Measurements from ENCODE around the gene TP63.

The TP63 gene

GRCh38 chr3:189803254-189803653 is 172.1 kb downstream of the TP63 start:
- no peak overlapping the region for H3K27ac Mint-ChIP-seq (ENCODE audit: low read depth)
- H3K4me1 Mint-ChIP-seq, result no peaks in the 10 kb centered on the region
- no peak for DNase-seq (ENCODE audit: low spot score in 2 of 2)
- H3K36me3 Mint-ChIP-seq (ENCODE audit: insufficient read depth), result no peaks in the 10 kb centered on the region
- H3K27me3 Mint-ChIP-seq, result no peaks in the 10 kb centered on the region
- ATAC-seq (replicated peaks; ENCODE audit: extremely low read depth, poor library complexity, severe bottlenecking), result no peak
- no peaks in the 10 kb centered on the region for H3K9me3 Mint-ChIP-seq
- no peak overlapping the region for H3K4me3 Mint-ChIP-seq

GRCh38 chr3:189805375-189806067 is 174.3 kb downstream of the TP63 start:
- ATAC-seq (replicated peaks; ENCODE audit: extremely low read depth, poor library complexity, severe bottlenecking) (no peak), DNase-seq (ENCODE audit: low spot score in 2 of 2) (no peak)
- H3K27ac Mint-ChIP-seq (ENCODE audit: low read depth), result no peak overlapping the region
- no peaks in the 10 kb centered on the region for H3K27me3 Mint-ChIP-seq
- H3K9me3 Mint-ChIP-seq, result no peaks in the 10 kb centered on the region
- H3K36me3 Mint-ChIP-seq (ENCODE audit: insufficient read depth), result no peaks in the 10 kb centered on the region
- H3K4me1 Mint-ChIP-seq, result no peaks in the 10 kb centered on the region
- no peak overlapping the region for H3K4me3 Mint-ChIP-seq

GRCh38 chr3:189806171-189806951 is 175.2 kb downstream of the TP63 start:
- no peak overlapping the region for H3K27ac Mint-ChIP-seq (ENCODE audit: low read depth)
- no peaks in the 10 kb centered on the region for H3K27me3 Mint-ChIP-seq
- H3K4me3 Mint-ChIP-seq, result no peak overlapping the region
- DNase-seq (ENCODE audit: low spot score in 2 of 2) (no peak), ATAC-seq (replicated peaks; ENCODE audit: extremely low read depth, poor library complexity, severe bottlenecking) (no peak)
- H3K9me3 Mint-ChIP-seq, result no peaks in the 10 kb centered on the region
- no peaks in the 10 kb centered on the region for H3K36me3 Mint-ChIP-seq (ENCODE audit: insufficient read depth)
- H3K4me1 Mint-ChIP-seq, result no peaks in the 10 kb centered on the region

- no peak overlapping the region for H3K27ac Mint-ChIP-seq (ENCODE audit: low read depth)
- H3K4me3 Mint-ChIP-seq, result no peak overlapping the region
- no peaks in the 10 kb centered on the region for H3K9me3 Mint-ChIP-seq
- no peaks in the 10 kb centered on the region for H3K36me3 Mint-ChIP-seq (ENCODE audit: insufficient read depth)
- no peaks in the 10 kb centered on the region for H3K27me3 Mint-ChIP-seq
- ATAC-seq (replicated peaks; ENCODE audit: extremely low read depth, poor library complexity, severe bottlenecking), result no peak
- no peaks in the 10 kb centered on the region for H3K4me1 Mint-ChIP-seq
- no peak for DNase-seq (ENCODE audit: low spot score in 2 of 2)
These were observed 177.2 kb downstream of the TP63 start for GRCh38 chr3:189808246-189809007.

GRCh38 chr3:189809583-189809982 is 178.4 kb downstream of the TP63 start:
- no peak for ATAC-seq (replicated peaks; ENCODE audit: extremely low read depth, poor library complexity, severe bottlenecking)
- Mint-ChIP-seq H3K9me3 (no peaks in the 10 kb centered on the region), H3K36me3 (ENCODE audit: insufficient read depth) (no peaks in the 10 kb centered on the region), H3K4me3 (no peak overlapping the region), H3K27me3 (no peaks in the 10 kb centered on the region), H3K4me1 (no peaks in the 10 kb centered on the region), H3K27ac (ENCODE audit: low read depth) (no peak overlapping the region)
- no peak for DNase-seq (ENCODE audit: low spot score in 2 of 2)

- DNase-seq (ENCODE audit: low spot score in 2 of 2), result no peak
- Mint-ChIP-seq H3K36me3 (ENCODE audit: insufficient read depth) (no peaks in the 10 kb centered on the region), H3K4me3 (no peak overlapping the region), H3K27ac (ENCODE audit: low read depth) (no peak overlapping the region), H3K9me3 (no peaks in the 10 kb centered on the region), H3K4me1 (no peaks in the 10 kb centered on the region), H3K27me3 (no peaks in the 10 kb centered on the region)
- ATAC-seq (replicated peaks; ENCODE audit: extremely low read depth, poor library complexity, severe bottlenecking), result no peak
These were observed 181.7 kb downstream of the TP63 start for GRCh38 chr3:189812806-189813465.

GRCh38 chr3:189813647-189814240 is 182.6 kb downstream of the TP63 start:
- no peaks in the 10 kb centered on the region for H3K36me3 Mint-ChIP-seq (ENCODE audit: insufficient read depth)
- no peaks in the 10 kb centered on the region for H3K27me3 Mint-ChIP-seq
- no peaks in the 10 kb centered on the region for H3K9me3 Mint-ChIP-seq
- no peak for DNase-seq (ENCODE audit: low spot score in 2 of 2)
- no peaks in the 10 kb centered on the region for H3K4me1 Mint-ChIP-seq
- no peak for ATAC-seq (replicated peaks; ENCODE audit: extremely low read depth, poor library complexity, severe bottlenecking)
- no peak overlapping the region for H3K4me3 Mint-ChIP-seq
- no peak overlapping the region for H3K27ac Mint-ChIP-seq (ENCODE audit: low read depth)

GRCh38 chr3:189820365-189820720 is 189.2 kb downstream of the TP63 start:
- Mint-ChIP-seq H3K9me3 (no peaks in the 10 kb centered on the region), H3K27ac (ENCODE audit: low read depth) (no peak overlapping the region), H3K27me3 (no peaks in the 10 kb centered on the region), H3K4me1 (no peaks in the 10 kb centered on the region), H3K4me3 (no peak overlapping the region), H3K36me3 (ENCODE audit: insufficient read depth) (no peaks in the 10 kb centered on the region)
- DNase-seq (ENCODE audit: low spot score in 2 of 2) (no peak), ATAC-seq (replicated peaks; ENCODE audit: extremely low read depth, poor library complexity, severe bottlenecking) (no peak)

GRCh38 chr3:189821262-189821661 is 190.1 kb downstream of the TP63 start:
- H3K4me3 Mint-ChIP-seq, result no peak overlapping the region
- H3K36me3 Mint-ChIP-seq (ENCODE audit: insufficient read depth), result no peaks in the 10 kb centered on the region

GRCh38 chr3:189822726-189823125 is 191.5 kb downstream of the TP63 start:
- H3K4me3 Mint-ChIP-seq, result no peak overlapping the region
- no peak overlapping the region for H3K27ac Mint-ChIP-seq (ENCODE audit: low read depth)
- H3K27me3 Mint-ChIP-seq, result no peaks in the 10 kb centered on the region
- no peak for DNase-seq (ENCODE audit: low spot score in 2 of 2)
- no peaks in the 10 kb centered on the region for H3K4me1 Mint-ChIP-seq
- ATAC-seq (replicated peaks; ENCODE audit: extremely low read depth, poor library complexity, severe bottlenecking), result no peak
- no peaks in the 10 kb centered on the region for H3K9me3 Mint-ChIP-seq
- H3K36me3 Mint-ChIP-seq (ENCODE audit: insufficient read depth), result no peaks in the 10 kb centered on the region

More at GRCh38 chr3:189821262-189821661, 190.1 kb downstream of the TP63 start:
- Mint-ChIP-seq H3K27me3 (no peaks in the 10 kb centered on the region), H3K27ac (ENCODE audit: low read depth) (no peak overlapping the region), H3K4me1 (no peaks in the 10 kb centered on the region), H3K9me3 (no peaks in the 10 kb centered on the region)
- ATAC-seq (replicated peaks; ENCODE audit: extremely low read depth, poor library complexity, severe bottlenecking) (no peak), DNase-seq (ENCODE audit: low spot score in 2 of 2) (no peak)

GRCh38 chr3:189824629-189825312 is 193.6 kb downstream of the TP63 start:
- ATAC-seq (replicated peaks; ENCODE audit: extremely low read depth, poor library complexity, severe bottlenecking), result no peak
- no peak overlapping the region for H3K27ac Mint-ChIP-seq (ENCODE audit: low read depth)
- no peaks in the 10 kb centered on the region for H3K27me3 Mint-ChIP-seq
- no peaks in the 10 kb centered on the region for H3K36me3 Mint-ChIP-seq (ENCODE audit: insufficient read depth)
- H3K4me1 Mint-ChIP-seq, result no peaks in the 10 kb centered on the region
- no peak for DNase-seq (ENCODE audit: low spot score in 2 of 2)
- H3K4me3 Mint-ChIP-seq, result no peak overlapping the region
- no peaks in the 10 kb centered on the region for H3K9me3 Mint-ChIP-seq

- DNase-seq (ENCODE audit: low spot score in 2 of 2) (no peak), ATAC-seq (replicated peaks; ENCODE audit: extremely low read depth, poor library complexity, severe bottlenecking) (no peak)
- H3K9me3 Mint-ChIP-seq, result no peaks in the 10 kb centered on the region
- no peaks in the 10 kb centered on the region for H3K27me3 Mint-ChIP-seq
- no peak overlapping the region for H3K4me3 Mint-ChIP-seq
- H3K4me1 Mint-ChIP-seq, result no peaks in the 10 kb centered on the region
- H3K27ac Mint-ChIP-seq (ENCODE audit: low read depth), result no peak overlapping the region
- H3K36me3 Mint-ChIP-seq (ENCODE audit: insufficient read depth), result no peaks in the 10 kb centered on the region
These were observed 195.4 kb downstream of the TP63 start for GRCh38 chr3:189826566-189826965.

Measured in central memory CD8-positive, alpha-beta T cell (primary cell).